GM18498 (cell line): ENCODE results near the gene TNFRSF13B.
"Not testable (repeated sequence)": the region's sequence is repeated elsewhere in the genome, so short reads cannot be mapped to it uniquely, and the experiment has no call there.

ENCODE experiments used
- ATAC-seq: cut with Tn5 transposase; IDR thresholded peaks from one replicate; pipeline ENCODE4 v1.9.1; 2021; ENCODE audit warnings: mild to moderate bottlenecking, moderate library complexity; ENCODE audit not compliant: unreplicated experiment

The TNFRSF13B gene

DNA sequence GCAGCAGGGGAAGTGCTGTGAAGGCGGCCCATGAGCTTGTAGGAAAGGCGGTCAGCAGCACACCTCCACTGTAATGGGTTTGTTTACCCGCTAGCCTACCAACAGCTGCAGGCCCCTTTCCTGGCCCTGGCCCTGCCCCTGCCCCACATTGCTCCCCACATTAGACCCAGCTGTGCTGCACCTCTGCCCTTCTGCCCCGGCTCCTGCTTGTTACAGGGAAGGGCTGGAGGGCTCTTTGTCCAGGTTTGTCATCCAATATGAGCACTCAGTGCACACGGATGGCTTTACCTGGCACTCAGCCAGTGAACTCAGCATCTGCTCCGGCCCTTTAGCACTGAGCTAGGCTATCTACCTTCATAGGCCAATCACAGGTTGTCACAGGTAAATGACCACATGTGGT, 36.0 kb upstream of the TNFRSF13B start:
- ATAC-seq, result not testable (repeated sequence)

DNA sequence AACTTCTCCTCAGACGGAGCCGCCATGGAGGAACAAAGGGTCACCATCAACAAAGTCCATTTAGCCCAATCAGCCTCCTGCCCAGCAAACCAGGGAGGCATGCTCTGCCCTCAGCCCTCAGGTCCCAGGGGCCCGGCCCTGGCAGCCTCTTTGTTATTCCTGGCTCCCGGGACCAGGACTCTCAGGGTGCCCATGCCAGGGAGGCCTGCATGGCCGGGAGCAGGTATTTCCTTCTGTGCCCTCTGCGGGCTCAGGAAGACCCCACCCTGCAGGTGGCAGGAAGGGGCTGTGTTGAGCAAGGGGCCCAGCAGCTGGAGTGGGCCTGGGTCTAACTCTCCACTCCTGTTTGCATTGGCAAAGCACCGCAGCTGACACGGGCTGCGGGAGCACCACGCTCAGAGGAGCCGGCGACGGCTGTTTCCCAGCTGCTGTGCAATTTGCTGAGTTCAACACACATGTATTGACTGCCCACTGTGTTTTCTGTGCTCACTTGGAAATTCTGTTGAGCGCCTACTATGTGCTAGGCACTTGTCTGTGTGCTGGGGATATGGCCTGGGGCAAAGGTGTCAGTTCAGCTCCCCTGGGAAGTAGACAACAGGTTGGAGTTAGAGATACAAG, 33.2 kb upstream of the TNFRSF13B start:
- not testable (repeated sequence) for ATAC-seq

DNA sequence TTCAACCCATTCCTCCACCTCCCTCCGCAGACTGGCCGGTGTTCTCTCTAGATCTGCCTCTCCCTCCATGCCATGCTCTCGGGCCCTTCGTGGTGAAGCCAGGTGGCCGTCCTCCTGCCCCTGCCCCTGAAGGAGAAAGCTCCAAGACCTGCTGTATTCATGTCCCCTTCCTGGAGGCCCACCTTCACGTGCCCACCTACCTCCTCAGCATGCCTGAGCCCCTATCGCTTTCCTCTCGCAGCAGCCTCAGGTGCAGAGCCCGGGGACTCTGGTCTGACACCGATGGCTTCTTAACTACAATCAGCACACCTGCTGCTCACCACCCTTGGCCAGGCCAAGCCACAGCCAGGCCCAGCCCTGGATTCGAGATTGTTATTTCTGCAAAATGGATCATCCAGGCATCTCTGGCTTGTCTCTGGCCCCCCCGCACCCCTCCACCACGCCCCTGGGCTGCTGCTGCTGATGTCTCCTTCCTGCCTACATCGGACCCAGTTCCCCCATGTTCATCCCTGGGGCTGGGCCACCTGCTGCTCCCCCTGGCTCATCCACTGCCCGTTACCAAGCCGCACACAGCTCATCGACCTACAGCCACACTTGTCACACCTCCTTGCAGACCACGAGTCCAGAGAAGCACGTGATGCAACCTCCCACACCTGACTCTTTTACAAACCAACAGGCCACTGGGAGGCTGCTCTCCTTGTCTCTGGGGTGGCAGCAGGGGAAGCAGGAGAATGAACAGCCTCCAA, 32.5 kb upstream of the TNFRSF13B start:
- ATAC-seq, result no peak

DNA sequence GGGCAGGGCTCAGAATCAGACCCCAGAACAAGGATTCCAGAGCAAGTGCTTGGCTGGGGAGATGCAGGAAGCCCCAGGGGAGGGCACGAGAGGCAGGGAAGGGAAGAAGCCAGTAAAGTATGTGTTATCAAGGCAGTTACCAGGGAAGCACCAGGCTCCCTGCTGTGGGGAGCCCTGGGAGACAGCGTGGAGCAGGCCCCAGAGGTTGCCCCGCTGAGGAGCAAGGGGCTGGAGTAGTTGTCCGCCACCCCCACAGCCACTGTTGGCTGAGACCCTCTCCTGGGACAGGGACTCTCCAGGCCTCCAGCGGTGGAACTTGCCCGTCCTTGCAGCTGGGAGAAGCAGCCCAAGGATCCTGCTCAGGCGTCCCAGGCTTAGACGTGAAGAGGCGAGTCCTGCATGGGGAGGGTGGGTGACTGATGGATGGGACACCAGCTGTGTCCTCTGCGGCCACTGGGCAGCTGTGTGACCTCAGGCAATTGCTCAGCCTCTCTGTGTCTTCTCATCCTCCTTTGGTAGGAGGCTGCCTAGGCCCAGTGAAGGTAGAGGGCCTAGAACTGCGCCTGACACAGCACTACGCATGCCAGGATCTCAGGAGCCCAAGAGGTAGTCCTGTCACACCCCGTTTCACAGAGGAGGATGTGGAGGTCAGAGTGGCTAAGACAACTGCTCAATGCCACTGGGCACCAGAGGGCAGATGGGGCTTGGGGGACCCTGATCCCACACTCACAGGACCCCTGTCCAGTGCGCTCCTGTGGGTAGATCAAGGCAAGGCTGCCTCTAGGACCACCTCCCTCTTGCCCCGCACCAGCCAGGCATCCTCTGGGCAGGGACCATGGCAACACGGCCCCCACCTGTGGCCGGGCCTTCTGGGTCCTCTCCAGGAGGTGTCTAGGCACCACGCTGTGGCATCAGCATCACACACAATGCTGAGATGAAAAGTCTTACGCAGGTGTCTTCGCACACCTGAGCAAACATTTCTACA, 31.1 kb upstream of the TNFRSF13B start:
- ATAC-seq, result not testable (repeated sequence)

DNA sequence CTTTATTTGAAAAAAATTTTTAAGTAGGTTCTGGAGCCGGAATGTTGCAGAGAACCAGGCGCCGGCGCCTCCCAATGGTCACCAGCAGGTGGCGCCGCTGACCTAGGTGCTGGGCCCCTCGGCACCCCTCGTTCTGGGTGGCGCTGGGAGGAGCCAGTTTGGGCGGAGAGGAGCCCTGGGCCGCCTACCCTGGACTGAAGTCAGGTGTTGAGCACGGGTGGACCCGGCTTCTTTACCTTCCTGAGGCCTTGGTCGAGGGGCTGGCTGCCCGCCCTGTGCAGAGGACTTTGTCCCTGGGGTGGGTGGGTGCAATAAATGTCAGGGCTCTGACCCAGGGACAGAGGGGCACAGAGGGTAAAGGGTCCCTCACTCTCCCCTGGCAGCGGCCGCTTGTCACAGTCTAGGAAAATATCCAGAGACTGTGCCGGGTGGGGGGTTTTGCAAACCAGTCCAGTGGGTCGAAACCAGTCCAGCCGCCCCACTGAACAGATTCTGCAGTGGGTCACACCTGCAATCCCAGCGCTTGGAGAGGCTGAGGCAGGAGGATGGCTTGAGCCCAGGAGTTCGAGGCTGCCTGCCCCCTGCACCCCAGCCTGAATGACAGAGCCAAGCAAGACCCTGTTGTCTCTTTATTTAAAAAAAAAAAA, 30.1 kb upstream of the TNFRSF13B start:
- ATAC-seq, result peak; percentile 60

DNA sequence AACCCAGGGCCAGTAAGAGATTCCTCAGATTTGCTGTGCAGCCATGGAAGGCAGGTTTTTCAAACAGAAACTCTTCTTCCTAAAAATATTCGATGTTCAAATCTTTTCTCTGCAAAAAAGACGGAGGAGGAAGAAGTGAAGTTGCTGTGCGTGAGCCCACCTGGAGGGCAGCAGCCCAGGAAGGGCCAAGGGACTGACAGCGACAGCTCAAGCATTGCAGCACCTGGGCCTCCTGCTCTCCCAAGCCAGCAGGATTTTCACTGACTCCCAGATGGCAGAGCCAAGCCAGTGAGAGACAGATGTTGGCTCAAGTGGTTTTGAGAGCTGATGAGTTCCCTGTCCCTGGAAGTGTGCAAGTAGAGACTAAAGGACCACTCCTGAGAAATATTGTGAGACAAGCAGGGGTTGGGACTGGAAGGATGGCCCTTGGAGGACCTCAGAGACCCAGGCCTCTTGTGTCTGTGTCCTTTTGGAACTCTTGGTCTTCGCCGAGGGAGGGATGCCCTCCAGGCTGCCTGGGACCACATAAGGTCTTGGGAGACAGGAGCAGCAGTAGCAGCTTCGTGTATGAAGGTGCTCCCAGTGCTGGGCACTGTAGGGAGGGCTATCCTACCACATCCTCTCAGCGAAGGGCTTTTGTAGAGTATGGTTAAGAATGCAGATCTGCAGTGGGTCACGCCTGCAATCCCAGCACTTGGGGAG, 29.3 kb upstream of the TNFRSF13B start:
- peak; percentile 5 for ATAC-seq

DNA sequence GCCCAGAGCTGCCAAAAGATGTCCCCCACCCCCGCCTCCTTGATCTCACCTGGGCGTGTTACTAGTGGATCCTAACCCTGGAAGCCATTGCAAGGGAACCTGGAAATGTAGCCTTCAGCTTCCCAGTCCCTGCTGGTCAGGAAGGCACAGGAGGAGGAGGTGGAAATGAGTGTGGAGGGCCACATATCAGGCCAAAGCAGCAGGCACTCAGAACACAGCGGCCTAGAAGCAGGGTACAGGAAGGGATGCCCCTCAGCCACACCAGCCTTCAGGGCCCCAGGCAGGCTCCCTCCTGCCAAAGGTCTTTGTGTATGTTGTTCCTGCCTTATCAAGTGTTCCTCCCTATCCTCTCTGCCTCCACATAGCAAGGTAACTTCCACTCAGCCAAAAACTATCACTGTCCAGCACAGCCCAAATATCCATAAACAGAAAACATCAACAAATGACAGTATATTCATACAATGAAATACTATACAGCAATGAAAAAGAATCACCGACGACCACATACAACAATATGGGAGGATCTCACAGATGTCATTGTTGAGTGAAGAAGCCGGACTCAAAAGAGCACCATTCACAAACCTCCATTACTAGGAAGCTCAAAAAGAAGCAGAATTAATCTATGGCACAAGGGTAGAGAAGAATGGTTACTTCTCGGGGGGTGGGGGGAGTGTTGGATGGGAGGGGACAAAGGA, 28.2 kb upstream of the TNFRSF13B start:
- no peak for ATAC-seq

DNA sequence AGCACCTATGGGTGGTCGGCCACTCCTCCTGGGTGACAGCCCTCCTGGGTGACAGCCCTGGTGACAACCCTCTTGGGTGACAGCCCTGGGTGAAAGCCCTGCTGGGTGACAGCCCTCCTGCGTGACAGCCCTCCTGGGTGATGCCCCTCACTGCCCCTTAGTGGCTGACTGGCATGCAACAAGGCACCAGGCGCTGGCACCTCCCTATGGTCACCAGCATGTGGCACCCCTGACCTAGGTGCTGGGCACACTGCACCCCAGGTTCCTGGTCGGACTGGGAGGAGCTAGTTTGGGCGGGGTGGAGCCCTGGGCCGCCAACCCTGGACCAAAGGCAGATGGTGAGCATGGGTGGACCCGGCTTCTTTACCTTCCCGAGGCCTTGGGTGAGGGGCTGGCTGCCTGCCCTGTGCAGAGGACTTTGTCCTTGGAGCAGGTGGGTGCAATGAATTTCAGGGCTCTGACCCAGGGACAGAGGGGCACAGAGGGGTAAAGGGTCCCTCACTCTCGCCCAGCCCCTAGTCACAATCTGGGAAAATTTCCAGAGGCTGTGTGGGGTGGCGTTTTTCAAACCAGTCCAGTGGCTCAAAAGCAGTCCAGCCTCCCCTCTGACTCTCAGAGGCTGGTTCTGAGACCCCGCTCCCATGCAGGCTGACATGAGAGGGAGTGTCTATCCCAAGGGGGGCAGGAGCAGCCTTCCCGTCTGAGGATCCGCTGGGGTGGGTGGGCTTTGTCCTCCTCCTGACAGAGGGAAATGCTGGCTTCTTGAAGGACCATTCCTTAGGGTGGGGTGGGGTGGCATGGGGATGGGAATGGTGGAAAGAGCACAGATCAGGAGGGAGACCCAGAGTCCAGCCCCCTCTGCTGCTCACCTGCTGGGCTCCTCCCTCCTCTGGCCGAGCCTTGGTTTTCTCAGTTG, 25.9 kb upstream of the TNFRSF13B start:
- peak; percentile 82 for ATAC-seq

DNA sequence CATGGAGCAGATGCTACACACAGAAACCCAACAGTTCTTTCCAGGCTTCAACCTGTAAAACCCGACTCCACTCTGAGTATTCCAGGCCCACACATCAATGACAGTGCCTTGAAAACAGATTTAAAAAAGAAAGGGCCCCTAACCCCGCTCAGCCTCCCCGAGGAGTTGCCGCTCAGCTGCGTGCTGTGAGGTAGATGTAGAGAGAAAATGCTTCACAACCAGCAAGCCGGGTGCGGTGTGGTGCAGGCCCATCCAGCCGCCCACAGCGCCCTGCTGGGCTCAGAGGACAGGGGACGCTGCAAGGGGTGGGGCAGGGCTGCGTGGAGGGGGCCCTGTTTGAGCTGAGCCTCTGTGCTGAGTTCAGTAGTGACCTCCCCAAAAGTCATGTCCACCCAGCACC, 24.8 kb upstream of the TNFRSF13B start:
- not testable (repeated sequence) for ATAC-seq

DNA sequence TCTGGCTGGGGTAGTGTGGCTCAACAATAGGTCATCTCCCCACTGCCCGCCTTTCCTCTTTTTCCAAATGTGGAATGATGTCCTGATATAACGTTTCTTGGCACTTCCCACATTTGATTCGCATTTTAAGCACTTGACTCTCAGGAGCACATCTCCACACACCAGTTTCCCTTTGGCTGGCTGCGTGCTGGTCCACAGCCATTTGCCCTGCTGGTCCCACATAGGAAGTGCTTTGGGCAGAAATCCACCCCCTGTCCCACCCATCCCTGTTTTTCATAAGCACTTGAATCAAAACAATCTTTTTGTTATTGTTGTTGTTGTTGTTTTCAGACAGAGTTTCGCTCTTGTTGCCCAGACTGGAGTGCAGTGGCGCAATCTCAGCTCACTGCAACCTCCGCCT, 24.0 kb upstream of the TNFRSF13B start:
- no peak for ATAC-seq

DNA sequence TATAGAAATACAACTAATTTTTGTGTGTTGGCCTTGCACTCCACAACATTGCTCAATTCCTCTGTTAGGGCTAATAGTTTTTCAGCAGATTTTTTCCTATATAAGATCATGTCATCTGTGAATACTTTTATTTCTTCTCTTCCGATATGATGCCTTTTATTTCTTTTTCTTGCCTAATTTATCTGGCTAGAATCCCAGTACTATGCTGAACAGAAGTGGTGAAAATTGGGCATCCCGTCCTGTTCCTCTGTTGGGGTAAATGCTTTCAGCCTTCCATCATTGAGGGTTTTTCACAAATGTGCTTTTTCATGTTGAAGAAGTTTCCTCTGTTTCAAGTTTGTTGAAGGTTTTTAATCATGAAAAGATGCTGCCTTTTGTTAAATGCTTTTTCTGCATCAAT, 22.7 kb upstream of the TNFRSF13B start:
- ATAC-seq, result no peak

DNA sequence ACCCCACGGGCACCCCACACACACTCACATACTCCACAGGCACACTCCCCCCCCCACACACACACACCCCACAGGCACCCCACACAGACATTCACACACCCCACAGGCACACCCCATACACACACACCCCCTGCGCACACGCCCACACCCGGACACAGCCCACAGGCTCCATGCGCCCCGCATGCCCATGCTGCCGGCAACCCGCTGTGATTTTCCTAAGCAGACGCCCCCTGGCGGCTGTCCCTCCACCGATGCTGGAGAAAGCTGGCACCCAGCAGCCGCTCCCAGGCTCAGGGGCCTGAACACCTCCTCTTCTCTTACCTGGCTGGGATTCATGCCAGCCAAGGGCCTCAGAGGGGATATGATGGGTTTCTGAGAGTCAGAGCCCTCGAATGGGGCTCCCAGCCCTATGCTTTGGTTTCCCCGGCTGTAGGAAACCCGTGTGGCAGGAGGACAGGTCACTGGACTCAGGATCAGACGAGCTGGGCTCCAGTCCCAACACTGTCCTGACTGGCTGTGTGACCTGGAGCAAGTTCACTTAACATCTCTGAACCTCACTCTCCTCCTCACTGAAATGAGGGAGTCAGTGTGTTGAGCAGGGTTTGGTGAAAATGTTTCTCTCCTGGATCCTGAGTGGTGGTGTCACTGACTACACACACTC, 19.6 kb upstream of the TNFRSF13B start:
- no peak for ATAC-seq

DNA sequence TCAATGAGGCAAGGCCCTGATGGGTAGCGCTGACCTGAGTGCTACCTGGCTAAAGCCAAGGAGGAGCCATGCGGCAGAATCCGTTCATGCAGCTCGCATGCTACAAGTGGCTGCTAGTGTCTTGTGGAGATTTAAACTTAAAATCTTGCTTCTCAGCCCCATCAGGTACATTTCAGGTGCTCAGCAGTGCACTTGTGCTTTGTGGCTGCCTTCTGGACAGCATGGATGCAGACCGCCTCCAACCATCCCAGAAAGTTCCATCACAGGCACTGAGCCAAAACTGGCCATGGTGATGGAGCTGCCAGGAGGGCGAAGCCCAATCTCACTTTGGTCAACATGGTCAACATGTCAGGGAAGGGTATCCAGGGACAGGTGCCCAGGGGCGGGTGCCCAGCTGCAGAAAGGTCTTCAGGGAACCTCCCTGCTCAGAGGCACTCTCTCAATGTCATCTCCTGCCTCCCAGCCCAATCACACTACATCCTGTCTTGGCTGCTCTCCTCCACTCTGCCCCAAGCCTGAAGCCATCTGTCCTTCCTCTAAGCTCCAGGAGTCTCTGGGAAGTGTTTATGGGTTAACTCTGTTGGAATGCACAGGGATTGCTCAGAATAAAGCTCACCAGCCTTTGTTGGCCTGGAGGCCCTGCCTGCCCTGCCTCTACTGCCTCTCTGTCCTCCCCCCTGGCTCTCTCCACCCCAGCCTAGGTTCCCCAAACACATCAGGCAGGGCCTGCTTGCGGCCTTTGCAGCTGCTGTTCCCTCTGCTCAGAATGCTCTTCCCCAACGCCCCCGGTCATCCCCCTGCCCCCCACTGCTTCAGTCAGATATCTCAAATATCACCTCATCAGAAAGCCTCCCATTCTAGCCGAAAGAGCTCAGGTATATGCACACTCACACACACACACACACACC, 18.3 kb upstream of the TNFRSF13B start:
- ATAC-seq, result no peak

DNA sequence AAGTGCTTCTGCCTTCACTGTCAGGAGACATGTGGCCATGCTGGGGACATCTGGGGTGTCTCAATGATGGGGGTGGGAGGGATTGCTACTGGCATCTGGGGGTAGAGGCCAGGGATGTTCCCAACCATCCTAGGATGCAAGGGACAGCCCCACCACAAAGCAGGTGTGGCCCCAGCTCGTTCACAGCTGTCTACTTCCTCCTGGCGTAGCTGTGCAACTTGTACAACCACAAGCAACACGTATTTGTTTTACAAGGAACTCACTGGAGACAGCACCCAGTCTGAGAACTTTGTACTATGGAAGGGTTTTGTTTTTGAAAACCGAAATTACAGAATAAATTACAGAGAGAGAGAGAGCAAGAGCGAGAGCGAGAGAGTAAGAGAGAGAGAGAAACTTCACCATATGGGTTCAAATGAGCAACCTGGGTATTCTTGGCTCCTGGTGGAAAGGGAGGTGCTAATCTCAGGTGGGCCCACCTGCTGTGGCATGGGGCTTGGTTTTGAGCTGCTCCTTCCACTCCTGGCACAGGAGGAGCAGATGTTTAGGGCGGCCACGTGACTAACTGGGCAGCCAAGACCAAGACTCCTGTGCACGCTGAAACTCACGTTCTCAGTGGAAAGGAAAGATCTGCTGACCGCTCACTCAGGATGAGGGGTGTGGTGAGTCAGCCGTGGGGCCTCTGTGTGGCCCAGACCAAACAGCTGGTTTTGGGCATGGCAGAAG, 17.5 kb upstream of the TNFRSF13B start:
- peak; percentile 36 for ATAC-seq

DNA sequence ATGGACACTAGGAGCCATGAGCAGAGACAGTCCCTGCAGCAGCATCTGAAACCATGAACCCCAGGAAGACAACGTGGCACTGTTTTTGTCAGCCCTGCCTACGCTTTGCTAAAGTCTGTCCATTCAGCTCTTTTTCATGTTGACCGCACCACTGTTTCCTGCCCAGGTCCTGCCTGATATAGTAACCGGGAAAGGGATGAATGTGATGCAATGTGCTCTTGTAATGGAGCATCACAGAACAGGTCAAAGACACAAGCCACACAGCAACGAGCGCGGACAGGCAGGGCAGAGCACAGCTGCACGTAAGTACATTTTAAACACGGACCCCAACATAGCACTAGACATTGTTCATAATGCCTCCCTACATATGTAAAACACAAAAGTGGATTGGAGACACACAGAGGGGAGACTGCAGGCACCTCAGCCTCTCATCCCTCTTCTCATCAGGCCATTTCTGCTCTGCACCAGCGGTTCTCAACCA, 16.9 kb upstream of the TNFRSF13B start:
- ATAC-seq, result peak; percentile 5

DNA sequence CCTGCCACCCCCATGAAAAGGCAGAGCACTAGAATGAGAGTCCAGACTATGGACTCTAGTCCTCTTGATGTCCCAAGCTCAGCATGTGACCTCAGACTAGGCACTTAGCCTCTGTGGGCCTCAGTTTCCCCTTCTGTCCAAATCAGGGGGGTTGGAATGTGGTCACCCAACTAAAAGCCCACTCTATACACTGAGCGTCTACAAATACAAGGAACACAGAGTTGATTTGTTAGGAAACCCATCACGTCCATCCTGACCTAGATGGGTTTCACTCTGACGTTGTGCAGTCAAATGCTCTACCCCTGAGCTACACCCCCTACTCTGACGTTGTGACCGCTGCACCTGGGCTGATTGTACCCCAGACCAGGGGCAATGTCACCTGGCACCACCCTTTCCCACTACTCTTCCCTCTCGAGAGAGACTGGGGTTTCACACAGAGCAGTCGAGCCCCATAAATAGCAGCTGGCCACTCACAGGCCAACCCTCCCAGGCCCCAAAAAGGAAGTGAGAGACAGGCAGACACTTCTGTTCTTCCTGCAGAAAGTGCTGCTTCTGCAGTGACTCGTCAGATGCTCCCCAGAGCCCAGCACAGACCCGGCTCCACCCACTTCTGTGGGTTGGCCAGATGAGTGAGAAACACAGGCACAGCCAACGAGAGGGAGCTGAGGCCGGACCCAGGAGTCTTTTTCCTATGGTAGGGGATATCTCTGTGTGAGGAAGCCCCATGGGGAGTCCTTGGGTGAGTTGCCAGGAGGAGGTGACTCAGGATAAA, 16.1 kb upstream of the TNFRSF13B start:
- ATAC-seq, result peak; percentile 71
